ENCODE data around the gene FAM174C.
"Not testable (repeated sequence)": the region's sequence is repeated elsewhere in the genome, so short reads cannot be mapped to it uniquely, and the experiment has no call there.

Gene FAM174C

DNA sequence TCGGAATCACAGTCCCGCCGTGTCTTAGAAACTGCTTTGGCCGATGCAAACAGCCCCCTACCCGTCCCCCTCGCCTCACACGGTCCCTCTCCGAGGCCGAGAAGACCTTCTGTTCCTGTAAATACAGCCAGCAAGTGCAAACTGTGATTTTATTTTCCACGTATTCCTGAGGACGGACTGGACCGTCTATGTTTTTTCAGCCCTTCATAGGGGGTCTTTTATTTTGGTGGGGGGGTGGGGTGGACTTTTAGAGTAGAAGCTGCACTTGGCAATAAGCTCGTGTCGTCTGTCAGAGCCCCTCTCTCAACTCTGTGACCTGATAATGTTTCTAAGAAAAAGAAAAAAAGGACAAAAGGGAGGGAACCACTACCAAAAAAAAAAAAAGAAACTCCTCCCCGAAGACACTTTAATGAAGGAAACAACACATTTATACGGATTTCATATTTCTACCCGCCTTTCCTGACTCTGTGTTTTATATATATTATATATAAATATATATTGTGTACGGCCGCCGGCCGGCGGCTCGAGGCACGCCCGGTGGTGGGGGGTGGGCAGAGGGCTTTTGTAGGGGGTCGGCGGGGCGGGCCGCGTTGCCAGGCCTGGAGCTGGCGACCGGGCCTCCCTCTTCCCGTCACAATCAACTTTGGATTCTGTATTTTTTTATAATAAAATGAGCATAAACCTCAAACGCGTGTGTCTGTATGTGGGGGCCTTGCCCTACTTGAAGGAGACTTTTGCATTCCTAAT, 25.6 kb downstream of the FAM174C start:
- DNase-seq (ENCODE audit: low read depth): no peak

DNA sequence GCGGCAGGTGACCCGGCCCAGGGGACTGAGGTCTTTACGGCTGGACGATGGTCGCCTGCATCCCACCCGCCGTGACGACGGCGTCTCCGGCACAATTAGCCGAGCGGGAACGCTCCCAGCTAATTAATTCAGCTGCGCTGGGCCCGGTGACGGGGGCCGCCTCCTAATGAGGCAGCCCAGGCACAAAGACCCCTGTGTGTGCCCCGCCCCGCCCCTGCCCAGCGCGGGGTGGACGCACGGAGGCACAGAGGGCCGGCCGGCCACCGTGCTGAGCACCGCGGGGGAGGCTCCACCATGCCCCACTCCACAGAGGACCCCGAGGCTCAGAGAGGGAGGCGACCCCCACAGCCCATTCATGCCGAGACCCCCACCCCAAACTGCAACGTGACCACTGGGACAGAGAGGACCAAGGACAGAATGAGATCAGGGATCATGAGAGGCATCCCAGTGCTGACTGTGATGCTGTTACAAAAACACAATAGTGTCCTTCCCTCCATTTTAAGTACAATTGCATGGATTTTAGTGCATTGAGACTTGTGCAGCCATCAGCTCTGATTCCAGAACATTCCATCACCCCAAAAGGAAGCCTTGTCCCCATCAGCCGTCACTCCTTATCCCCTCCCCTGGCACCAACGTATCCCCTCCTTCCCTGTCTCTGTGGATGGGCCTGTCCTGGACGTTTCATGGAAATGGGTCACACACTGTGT, 27.4 kb downstream of the FAM174C start:
- no peak for DNase-seq (ENCODE audit: low read depth)

DNA sequence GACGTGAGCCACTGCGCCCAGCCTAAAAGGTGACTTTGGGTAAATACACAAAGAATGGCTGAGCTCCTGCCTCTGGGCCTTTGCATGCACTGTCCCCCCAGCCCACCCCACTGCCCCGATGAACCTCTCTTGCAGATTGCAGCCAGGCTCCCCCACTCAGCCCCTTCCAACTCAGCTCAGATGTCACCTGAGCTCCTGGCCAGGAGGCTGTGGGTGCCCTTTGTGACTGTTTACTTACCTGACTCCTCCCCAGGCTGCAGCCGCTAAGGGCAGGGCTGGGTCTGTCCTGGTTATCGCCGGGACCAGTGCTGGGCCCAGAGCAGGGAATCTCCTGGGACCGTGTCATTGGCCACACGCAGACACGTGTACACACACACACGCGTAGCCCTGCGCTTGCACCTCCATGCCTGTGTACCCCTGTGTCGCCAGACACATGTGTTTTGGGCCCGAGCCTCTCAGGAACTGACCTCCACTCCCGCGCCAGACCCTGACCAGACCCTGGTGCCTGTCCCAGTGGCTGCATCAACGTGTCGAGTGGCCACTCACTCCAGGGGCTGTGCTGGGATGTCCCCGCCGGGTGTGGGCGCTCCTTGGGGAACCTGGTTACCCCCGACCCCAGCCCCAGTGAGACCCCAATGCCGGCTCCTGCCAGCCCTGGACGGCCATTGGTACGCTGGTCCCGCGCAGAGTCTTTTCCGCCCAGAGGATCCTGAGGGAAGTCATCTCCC, 29.0 kb downstream of the FAM174C start:
- no peak for DNase-seq (ENCODE audit: low read depth)

DNA sequence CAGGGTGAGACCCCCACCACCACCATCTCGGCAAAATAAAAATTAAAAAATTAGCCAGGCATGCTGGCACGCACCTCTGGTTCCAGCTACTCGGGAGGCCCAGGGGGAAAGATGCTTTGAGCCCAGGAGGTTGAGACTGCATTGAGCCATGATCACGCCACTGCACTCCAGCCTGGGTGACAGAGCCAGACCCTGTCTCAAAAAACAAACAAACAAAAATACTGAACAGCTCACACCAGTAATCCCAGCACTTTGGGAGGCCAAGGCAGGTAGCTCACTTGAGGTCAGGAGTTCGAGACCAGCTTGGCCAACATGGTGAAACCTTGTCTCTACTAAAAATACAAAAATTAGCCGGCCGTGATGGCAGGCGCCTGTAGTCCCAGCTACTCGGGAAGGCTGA, 30.0 kb downstream of the FAM174C start:
- not testable (repeated sequence) for DNase-seq (ENCODE audit: low read depth)

DNA sequence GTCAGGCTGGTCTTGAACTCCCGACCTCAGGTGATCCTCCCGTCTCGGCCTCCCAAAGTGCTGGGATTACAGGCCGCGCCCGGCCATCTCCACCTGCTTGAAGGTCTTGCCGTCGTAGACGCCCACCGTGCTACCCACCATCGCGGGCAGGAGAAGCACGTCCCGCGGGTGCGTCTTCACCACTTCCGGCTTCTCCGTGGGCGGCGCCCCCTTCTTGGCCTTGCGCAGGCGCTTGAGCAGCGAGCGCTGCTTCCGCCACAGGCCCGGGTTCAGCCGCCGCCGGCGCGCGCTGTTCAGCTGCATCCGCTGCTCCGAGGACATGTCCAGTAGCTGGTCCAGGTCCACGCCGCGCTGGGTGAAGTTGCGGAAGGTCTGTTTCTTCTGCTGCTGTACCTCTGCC, 32.0 kb downstream of the FAM174C start:
- no peak for DNase-seq (ENCODE audit: low read depth)

DNA sequence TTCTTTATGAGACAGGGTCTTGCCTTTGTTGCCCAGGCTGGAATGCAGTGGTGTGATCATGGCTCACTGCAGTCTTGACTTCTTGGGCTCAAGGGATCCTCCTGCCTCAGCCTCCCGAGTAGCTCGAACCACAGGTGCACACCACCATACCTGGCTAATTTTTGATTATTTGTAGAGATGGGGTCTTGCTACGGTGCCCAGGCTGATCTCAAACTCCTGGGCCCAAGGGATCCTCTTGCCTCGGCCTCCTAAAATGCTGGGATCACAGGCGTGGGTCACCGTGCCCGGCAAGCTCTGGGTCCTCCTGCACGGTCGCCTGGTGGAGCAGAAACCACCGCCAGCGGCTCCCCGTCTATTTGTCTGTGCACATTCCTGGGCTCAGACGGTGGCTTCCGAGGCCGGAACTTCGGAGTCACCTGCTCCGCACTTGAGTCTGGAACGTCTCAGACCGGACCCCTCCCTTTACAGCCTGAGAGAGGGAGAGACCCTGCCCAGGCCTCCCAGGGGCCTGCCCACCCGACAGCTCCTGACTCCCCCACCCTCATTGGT, 32.5 kb downstream of the FAM174C start:
- DNase-seq (ENCODE audit: low read depth): no peak

DNA sequence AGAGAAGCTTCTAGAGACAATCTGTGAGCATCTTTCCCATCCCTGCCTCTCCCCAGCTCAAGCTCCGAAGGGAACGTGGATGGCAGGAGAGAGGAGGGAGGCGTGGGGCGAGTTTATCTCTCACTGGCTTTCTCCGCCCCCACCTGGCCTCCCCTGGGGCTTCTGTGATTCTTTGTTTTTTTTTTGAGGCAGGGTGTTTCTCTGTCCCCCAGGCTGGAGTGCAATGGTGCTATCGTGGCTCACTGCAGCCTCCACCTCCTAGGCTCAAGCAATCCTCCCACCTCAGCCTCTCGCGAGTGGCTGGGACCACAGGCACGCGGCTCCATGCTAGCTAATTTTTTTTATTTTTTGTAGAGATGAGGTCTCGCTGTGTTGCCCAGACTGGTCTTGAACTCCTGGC, 33.4 kb downstream of the FAM174C start:
- DNase-seq (ENCODE audit: low read depth): no peak

DNA sequence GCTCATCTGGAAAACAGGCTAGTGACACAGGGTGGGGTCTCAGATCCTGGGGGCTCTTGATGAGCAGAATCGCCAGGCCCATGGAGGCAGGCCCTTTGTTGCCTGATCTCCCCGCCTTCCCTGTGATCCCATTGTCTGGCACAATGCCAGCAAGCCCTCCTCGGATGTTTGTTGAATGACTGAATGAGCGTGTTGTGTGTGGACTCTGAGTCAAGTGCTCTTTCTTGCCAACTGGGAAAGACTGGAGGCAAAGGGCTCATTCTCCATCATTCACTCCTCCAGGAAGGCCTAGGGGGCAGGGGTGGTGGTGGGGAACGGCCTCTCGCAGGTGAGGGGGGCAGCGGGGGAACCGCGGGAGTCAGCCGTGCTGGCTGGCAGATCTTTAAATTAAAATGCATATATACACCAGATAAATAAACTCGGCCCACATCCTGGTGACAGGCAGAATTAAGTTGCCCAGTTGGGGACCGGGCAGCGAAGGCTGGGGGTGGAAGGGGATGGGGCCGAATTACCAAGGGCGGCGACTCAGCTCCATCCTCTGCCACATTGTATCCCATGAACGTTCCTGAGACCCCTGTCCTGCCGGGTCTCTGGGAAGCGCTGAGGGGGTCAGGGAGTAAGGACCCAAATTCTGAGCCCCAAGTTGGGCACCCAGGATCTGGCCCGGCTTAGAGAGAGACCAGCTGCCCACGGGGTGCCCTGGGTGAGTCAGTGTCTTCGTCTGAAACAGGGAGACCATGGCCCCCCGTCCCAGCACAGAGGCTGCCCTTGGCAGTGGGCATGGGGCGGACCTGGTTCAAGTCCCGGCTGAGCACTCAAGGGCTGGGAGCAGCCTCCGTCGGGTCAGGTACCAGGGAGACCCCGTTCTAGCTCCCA, 34.9 kb downstream of the FAM174C start:
- no peak for DNase-seq (ENCODE audit: low read depth)

DNA sequence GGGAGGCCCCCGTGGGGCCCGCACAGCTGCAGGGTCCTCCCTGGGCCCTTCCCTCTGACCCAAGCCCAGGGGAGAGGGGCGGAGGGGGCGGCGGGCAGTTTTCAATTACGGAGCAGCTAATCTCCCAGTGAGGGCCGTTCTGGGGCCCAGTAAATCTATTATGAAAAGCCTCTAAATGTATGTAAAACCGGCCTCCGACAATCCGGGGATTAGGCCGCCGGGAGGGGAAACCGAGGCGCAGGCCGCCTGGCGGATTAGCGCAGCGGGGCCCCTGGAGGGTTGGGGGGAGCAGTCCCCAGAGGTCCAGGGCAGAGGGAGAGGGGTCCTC, 35.5 kb downstream of the FAM174C start:
- no peak for DNase-seq (ENCODE audit: low read depth)

DNA sequence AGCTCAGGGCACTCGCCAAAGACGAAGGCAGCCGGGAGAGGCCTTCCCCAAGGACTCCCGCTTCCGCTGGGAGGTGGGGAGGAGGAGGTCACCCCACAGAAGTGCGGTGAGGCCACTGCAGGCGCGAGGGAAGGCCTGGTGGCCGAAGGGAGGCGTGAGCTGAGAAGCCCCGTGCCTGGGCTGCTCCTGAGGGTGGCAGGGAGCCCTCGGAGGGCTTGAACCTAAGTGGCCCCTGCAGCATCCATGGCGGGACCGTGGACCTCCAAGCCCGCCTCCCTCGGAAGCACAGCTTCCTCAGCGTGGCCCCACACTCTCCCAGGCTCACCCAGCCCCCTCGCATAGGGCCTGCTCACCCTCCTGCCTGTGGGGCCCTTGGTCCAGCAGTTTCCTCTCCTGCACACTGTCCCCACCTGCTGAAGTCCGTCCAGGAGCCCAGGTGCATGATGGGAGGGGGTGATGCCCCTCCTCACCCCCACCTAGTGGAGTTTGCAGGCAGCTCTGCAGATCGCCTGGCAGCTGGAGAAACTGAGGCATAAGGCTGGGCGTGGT, 36.3 kb downstream of the FAM174C start:
- DNase-seq (ENCODE audit: low read depth): no peak

DNA sequence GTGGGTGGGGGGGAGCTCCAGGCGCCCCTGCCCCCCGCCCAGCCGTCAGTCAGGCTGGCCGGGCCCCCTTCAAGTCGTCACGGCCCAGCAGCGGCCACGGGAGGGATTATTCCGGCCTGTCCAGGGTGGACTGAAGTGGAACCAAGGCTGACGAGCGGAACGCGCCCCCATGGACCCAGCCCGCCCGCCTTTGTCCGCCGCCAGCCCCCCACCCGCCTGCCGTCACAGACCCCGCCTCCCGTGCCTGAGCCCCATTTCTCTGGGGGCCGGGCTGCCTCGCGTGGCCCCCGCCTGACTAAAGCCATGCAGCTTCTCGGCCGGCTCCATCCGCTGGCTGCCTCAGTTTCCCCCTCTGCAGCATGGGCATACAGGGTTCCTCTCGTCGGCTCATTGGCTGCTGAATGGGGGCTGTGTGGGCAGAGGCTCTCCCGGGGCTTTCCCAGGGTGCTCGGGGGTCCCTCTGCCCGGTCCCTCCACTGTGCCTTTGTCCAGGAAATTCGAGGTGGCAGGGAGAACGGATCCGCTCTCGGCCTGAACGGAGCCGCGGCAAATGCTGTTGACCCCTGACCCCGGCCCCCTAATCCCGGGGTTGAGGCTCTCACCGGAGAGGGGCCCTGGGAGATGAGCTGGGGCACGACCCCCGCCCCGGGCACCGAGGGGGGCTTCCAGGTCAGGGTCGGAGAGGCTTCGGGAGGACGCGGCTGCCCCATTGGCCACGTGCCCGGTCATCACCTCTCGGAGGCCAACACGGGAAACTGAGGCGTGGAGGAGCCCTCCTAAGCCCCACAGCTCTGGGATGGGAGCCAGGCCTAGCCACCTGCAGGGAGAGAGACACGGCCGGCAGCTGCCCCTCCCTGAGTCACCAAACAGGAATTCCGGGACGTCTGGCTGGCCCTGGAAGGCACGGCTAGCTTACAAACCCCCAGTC, 37.7 kb downstream of the FAM174C start:
- DNase-seq (ENCODE audit: low read depth): no peak

DNA sequence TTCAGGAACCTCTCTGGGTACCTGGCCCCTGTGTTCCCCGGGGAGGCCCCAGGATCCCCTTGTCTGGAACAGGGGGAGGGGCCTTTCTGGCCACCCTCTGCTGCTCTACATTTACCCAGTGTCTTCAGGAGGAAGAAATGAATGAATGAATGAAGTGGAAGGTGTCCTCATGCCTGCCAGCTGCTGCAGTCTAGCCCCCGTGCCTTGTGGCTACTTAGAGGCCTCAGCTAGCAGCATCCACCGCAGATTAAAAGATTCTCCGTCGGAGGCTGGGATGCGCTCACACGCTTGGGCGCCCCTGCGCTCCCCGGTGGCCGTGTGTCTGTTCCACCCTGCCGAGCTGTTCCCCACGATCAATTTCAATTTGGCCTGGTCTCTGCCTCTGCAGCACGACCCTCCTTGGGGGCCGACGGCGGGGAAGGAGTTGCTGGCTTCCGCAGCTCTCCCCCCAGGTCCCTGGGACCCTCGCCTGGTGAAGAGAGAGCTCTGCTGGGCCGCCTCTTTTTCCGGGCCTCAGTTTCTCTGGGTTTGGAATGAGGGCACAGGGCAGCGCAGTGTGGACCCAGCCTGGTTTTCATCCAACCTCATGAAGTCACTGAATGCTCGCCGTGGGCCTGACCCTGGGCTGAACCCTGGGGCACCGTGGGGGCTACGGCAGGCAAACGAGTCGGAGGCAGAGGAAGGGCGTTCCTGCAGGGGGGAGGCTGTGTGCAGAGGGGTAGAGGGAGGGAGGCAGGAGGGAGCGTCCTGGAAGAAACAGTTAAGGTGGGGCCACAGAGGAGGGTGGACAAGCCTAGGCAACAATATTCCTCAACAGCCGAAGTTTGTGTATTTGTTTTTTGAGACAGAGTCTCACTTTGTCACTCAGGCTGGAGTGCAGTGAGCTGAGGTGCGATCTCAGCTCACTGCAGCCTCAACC, 38.6 kb downstream of the FAM174C start:
- no peak for DNase-seq (ENCODE audit: low read depth)

DNA sequence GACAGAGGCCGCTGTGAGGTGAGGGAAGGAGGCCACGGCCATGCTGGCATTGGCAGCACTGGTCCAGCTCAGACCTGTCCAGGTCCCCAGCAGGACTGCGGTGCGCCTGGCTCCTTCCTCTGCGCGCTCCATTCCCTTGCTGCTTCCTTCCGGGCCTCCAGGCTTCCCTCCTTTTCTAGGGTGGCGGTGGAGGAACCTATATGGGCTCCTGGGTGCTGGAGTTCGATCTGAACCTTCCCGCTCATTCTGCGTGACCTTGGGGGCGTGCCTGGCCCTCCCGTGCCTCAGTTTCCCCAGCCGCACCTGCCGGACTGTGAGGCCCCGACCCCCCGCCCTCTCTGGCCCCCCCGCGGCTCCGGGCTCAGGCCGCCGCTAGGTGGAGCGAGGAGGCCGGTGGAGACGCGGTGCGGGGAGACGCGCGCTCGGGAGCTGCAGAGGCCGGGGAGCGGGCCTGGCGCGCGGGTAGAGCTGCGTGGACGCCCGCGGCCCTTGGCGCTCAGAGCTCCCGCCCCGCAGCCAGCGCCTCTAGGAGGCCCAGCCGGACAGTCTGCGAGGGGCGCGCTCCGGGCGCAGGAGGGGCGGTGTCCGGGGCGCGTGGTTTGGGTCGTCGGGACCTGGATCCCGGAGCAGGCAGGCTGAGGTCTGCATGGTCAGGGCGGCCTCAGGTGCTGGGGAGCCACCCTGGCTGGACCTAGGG, 40.3 kb downstream of the FAM174C start:
- DNase-seq (ENCODE audit: low read depth): no peak

DNA sequence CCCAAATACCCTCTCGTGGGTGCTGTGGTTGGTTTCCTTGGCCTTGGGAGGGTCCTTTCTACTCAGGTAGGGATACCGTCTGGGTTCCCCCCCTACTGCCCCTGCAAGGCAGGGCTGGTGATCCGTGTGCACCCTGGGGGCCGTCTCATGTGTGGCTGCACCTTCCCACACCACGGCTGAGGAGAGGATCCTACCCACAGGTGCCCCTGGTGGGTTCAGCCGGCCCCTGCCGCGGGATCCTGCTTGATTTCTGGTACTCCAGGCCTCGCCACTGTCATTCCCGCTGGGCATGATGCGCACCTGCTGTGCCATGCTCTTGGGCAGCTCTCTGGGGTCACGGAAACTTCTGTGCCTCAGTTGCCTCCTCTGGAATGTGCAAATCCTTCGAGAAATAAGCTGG, 41.1 kb downstream of the FAM174C start:
- DNase-seq (ENCODE audit: low read depth): no peak

DNA sequence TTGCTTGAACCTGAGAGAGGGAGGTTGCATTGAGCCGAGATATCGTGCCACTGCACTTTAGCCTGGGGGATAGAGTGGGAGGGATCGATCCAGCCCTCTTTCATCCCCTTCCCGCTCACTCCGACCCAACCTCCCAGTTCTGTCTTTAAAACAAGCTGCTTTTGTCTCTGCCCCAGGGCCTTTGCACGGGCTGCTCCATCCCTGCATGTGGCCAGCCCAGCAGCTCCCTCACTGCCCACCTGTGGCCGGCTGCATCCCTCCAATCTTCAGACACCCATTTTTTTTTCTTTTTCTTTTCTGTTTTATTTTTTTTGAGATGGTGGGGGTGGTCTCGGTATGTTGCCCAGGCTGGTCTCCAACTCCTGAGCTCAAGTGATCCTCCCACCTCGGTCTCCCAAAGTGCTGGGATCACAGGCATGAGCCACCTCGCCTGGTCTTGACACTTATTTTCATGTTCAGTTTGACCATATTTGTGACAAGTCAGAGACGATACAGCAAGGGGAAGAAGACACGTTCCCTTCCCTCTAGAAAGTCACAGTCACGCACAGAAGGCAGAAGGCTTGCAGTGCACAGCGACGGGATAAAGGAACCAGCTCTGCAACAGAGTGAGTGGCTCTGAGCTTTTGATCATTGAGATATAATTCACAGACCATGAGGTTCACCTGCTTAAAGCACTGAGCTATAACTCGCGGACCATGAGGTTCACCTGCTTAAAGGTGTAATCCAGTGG, 42.1 kb downstream of the FAM174C start:
- DNase-seq (ENCODE audit: low read depth): no peak

DNA sequence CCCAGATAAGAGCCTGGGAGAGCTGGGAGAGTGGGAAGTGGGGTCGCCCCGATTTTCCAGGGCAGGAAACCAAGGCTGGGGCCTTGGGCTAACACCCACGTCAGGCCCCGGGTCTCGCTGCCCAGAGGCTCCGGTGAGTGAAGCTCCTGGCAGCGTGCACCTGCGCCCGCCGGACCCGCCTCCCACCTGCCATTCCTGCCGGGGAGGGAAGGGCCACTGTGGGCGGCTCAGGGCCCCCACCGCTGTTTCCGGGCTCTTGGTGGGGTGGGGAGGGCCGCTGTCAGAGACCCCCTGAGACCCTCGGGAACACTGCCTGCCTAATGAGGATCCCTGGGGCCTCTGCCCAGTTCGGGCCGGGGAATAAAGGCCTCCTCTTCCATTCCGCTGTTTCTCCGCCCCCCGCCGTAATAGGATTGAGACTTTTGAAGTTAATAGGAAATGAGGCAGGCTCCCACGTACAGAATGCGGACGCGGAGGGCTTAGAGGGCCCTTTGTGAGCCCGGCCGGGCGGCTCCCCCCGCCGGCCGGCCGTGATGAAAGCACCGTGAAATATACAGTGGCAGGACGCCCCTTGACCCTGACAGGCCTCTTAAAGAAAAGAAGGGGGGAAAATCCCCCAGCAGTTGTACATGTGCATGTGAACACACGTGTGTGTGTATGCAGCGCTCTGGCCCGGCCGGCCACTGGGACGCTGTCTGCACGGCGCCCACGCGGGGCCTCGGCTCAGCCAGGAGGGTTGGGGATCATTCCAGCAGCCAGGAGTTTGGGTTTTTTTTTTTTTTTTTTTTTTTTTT, 43.5 kb downstream of the FAM174C start:
- no peak for DNase-seq (ENCODE audit: low read depth)

DNA sequence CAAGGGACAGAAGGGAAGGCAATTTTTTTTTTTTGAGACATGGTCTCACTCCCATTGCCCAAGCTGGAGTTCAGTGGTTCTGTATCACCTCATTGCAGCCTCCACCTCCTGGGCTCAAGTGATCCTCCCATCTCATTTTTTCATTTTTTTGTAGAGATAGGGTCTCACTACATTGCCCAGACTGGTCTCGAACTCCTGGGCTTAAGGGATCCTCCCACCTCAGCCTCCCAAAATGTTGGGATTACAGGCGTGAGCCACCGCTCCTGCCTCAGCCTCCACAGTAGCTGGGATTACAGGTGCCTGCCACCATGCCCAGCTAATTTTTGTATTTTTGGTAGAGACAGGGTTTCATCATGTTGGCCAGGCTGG, 44.9 kb downstream of the FAM174C start:
- DNase-seq (ENCODE audit: low read depth): not testable (repeated sequence)
